HL-60 (cell line): ENCODE measurements around the gene ISLR2.
"Not testable (repeated sequence)": the region's sequence is repeated elsewhere in the genome, so short reads cannot be mapped to it uniquely, and the experiment has no call there.

ENCODE experiments used
- CTCF ChIP-seq: IDR thresholded peaks from one replicate; pipeline ENCODE4 v1.5.1; 2011; ENCODE audit warnings: low read length, control low read depth, inconsistent platforms; ENCODE audit not compliant: insufficient read depth
- POLR2AphosphoS5 ChIP-seq: IDR thresholded peaks from 2 replicates; pipeline ENCODE4 v1.6.1; 2012; ENCODE audit warnings: low read depth

GRCh38 chr15:74108611-74109010 is 21.8 kb upstream of the ISLR2 start:
- TF ChIP-seq POLR2AphosphoS5, CTCF: not testable (repeated sequence)
